SK-N-SH (cell line): Measurements from ENCODE around the gene SHLD2. TPM values are rescaled to one million over a fixed set of nuclear protein-coding genes. Genes with fewer than 3 reads are reported as not detected.
"Not testable (repeated sequence)": the region's sequence is repeated elsewhere in the genome, so short reads cannot be mapped to it uniquely, and the experiment has no call there.

Experiments used
- CTCF ChIA-PET: fragments of 300-600, 350-600 bp; formaldehyde crosslinking; extraction: SDS; loops from one replicate; lab custom pipeline; 2021; lab: Yijun Ruan, JAX
- POLR2A ChIA-PET: fragments of 350-600 bp; sonication (Branson Sonifier 250); formaldehyde crosslinking; extraction: SDS; loops from one replicate; lab custom pipeline; 2020; ENCODE audit warnings: antibody characterized with exemption, inconsistent platforms; lab: Yijun Ruan, JAX
- DNase-seq: peaks from one replicate; pipeline ENCODE4 v3.0.0; 2012
- H2AFZ ChIP-seq: fragments of 200-600 bp; sonication (generic); 2 replicates; pipeline ENCODE4 v1.8.1; 2016; ENCODE audit warnings: antibody characterized with exemption, mild to moderate bottlenecking, low read depth
- H3F3A ChIP-seq: fragments of 200-600 bp; sonication (generic); replicated peaks from 2 replicates; pipeline ENCODE3; 2016; ENCODE audit warnings: antibody characterized with exemption, mild to moderate bottlenecking; ENCODE audit not compliant: insufficient read depth
- H3K27ac ChIP-seq, 2 experiments: fragments of 200-500 bp in 1 of 2; fragments of 200-600 bp in 1 of 2; sonication (Bioruptor generic) in 1 of 2; sonication (generic), shearing (Covaris generic) in 1 of 2; 2 replicates each; pipeline versions ENCODE4 v1.5.1 to v1.6.1; 2014 to 2016; ENCODE audit warnings: low read depth in 2 of 2, inconsistent platforms in 1 of 2, low read length in 1 of 2, mild to moderate bottlenecking in 1 of 2, mixed read lengths in 1 of 2
- H3K27me3 ChIP-seq: fragments of 200-600 bp; sonication (generic), shearing (Covaris generic); 2 replicates; pipeline ENCODE4 v1.6.1; 2016; ENCODE audit warnings: mixed run types; ENCODE audit not compliant: insufficient read depth
- H3K36me3 ChIP-seq, 2 experiments: fragments of 200-500 bp in 1 of 2; fragments of 200-600 bp in 1 of 2; sonication (Bioruptor generic) in 1 of 2; sonication (generic) in 1 of 2; replicated peaks in 1 of 2; 2 replicates each; pipeline versions ENCODE3 to v1.5.1; 2014 to 2016; ENCODE audit warnings: low read length in 1 of 2, mild to moderate bottlenecking in 1 of 2; ENCODE audit not compliant: insufficient read depth in 2 of 2, control insufficient read depth in 1 of 2
- H3K4me1 ChIP-seq, 2 experiments: fragments of 200-500 bp in 1 of 2; fragments of 200-600 bp in 1 of 2; sonication (Bioruptor generic) in 1 of 2; sonication (generic), shearing (Covaris generic) in 1 of 2; 2 replicates each; pipeline versions ENCODE4 v1.5.1 to v1.6.1; 2014 to 2016; ENCODE audit warnings: low read depth in 1 of 2, low read length in 1 of 2, mixed run types in 1 of 2; ENCODE audit not compliant: insufficient read depth in 2 of 2, control insufficient read depth in 1 of 2
- H3K4me2 ChIP-seq: fragments of 200-600 bp; sonication (generic), shearing (Covaris generic); 2 replicates; pipeline ENCODE4 v1.6.1; 2017; ENCODE audit warnings: mixed run types
- H3K4me3 ChIP-seq, 2 experiments: fragments of 200-500 bp in 1 of 2; fragments of 200-600 bp in 1 of 2; sonication (Bioruptor generic) in 1 of 2; sonication (generic), shearing (Covaris generic) in 1 of 2; 2 replicates each; pipeline versions ENCODE4 v1.5.1 to v1.8.1; 2014 to 2016; ENCODE audit warnings: low read depth in 2 of 2, inconsistent platforms in 1 of 2, low read length in 1 of 2, mild to moderate bottlenecking in 1 of 2, mixed read lengths in 1 of 2, moderate library complexity in 1 of 2
- H3K79me2 ChIP-seq: fragments of 200-600 bp; sonication (generic); 2 replicates; pipeline ENCODE4 v1.8.1; 2017; ENCODE audit warnings: mild to moderate bottlenecking; ENCODE audit not compliant: insufficient read depth
- H3K9ac ChIP-seq: fragments of 200-600 bp; sonication (generic); 2 replicates; pipeline ENCODE4 v1.6.1; 2017; ENCODE audit warnings: mixed run types
- H3K9me2 ChIP-seq: fragments of 200-600 bp; sonication (generic); 2 replicates; pipeline ENCODE4 v1.6.1; 2017; ENCODE audit warnings: mixed run types
- H3K9me3 ChIP-seq: fragments of 200-600 bp; sonication (generic); 2 replicates; pipeline ENCODE4 v1.6.1; 2017; ENCODE audit warnings: mixed run types, mild to moderate bottlenecking, moderate library complexity
- H4K20me1 ChIP-seq: fragments of 200-600 bp; sonication (generic); 2 replicates; pipeline ENCODE4 v1.6.1; 2017; ENCODE audit warnings: mild to moderate bottlenecking, mixed run types; ENCODE audit not compliant: insufficient read depth
- WGBS: methylation state at CpG from one replicate; pipeline ENCODE4 v1.1.6; 2017; ENCODE audit warnings: low lambda C conversion rate; 5-methylcytosine and 5-hydroxymethylcytosine counted together
- polyA plus RNA-seq, 3 experiments: library from polyadenylated mRNA; depleted of rRNA; stranded (reverse); fragments of >200 nt; gene quantifications; 2 replicates each; pipeline ENCODE4 v1.2.3, GENCODE V29; 2012

The SHLD2 gene
- polyA plus RNA-seq, 1 of the 3 experiments (the other 2 are of a cell fraction): 4.7 TPM

GRCh38 chr10:87239346-87239808 is 144.4 kb downstream of the SHLD2 start:
- CTCF ChIA-PET, DNase-seq, H3K9me3 ChIP-seq, POLR2A ChIA-PET, H4K20me1 ChIP-seq, H3K79me2 ChIP-seq, H3K27ac ChIP-seq, H2AFZ ChIP-seq, H3K4me3 ChIP-seq, H3K4me2 ChIP-seq, H3K27me3 ChIP-seq, H3K9me2 ChIP-seq, H3K9ac ChIP-seq, H3F3A ChIP-seq, H3K36me3 ChIP-seq, H3K4me1 ChIP-seq: not testable (repeated sequence)
- WGBS: 89% methylated on average over 5 of the region's 6 CpGs

Other genes with a start within 250 kb of the SHLD2 start
- gene MMRN2, start 137.6 kb upstream of the SHLD2 start, polyA plus RNA-seq (2012; rRNA removed): 0.02 and 0.05 TPM in 2 replicates
- 3.8 and 4.3 TPM in 2 replicates for gene SNCG, start 136.6 kb upstream of the SHLD2 start, polyA plus RNA-seq (2012; rRNA removed)
- not detected in 2 replicates for gene ADIRF, start 126.7 kb upstream of the SHLD2 start, polyA plus RNA-seq (2012; rRNA removed)
- gene FAM25A, start 74.9 kb upstream of the SHLD2 start, polyA plus RNA-seq (2012; rRNA removed): not detected in 2 replicates
- gene GLUD1, start 363 bp upstream of the SHLD2 start, polyA plus RNA-seq (2012; rRNA removed): 43.3 and 56.2 TPM in 2 replicates
- 0.38 and 0.42 TPM in 2 replicates for gene NUTM2A, start 130.2 kb downstream of the SHLD2 start, polyA plus RNA-seq (2012; rRNA removed)